Measurements from ENCODE around the gene PLEKHG1.
A peak's percentile ranks its signal among the peaks of the same experiment; 100 is the strongest.

PLEKHG1 gene

DNA sequence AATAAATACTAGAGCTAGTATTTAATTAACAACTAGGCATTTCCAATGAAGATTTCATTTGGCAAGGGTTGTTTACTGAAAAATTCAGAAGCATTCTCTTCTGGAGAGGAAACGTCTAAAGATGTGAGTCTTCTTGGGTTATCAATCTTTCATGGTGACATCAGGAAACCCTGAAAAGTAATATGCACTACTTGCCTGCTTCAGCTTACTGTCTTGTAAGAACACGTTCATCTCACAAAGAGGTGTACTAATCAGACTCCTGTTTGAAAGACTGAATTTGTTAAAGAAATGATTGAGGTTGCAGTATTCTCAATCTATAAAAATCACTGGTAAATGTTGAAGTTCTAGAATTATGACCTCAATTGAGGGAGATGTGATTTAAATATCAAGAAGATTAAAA lies 16.9 kb downstream of the PLEKHG1 start:
- Histone ChIP-seq H3K36me3 (ENCODE audit: insufficient read depth, low read length) (peaks cover 15% of the 10 kb centered on the region; the same call in 1 of the 2 replicates), H3K4me2 (ENCODE audit: low read length) (peak overlapping the region; percentile 89), H3K27ac (ENCODE audit: low read depth, low read length, poor library complexity, severe bottlenecking) (peak overlapping the region; percentile 99), H3K79me2 (ENCODE audit: insufficient read depth, low read length) (peaks cover 91% of the 10 kb centered on the region), H3K9me3 (ENCODE audit: low read length) (no peaks in the 10 kb centered on the region), H3K27me3 (ENCODE audit: insufficient read depth, low read length) (no peaks in the 10 kb centered on the region), H3K4me3 (ENCODE audit: low read depth, low read length, poor library complexity, severe bottlenecking) (peak overlapping the region; percentile 71), H3K4me1 (ENCODE audit: insufficient read depth, low read length, severe bottlenecking) (peaks cover 100% of the 10 kb centered on the region), H3F3A (ENCODE audit: insufficient read depth, low read length) (no peaks in the 10 kb centered on the region), H4K20me1 (ENCODE audit: insufficient read depth, low read length) (no peaks in the 10 kb centered on the region), H2AFZ (ENCODE audit: low read length) (no peak overlapping the region), H3K9me2 (ENCODE audit: low read depth, low read length) (no peaks in the 10 kb centered on the region), H3K9ac (ENCODE audit: low read length) (peak overlapping the region; percentile 91)
- TF ChIP-seq EZH2 (IDR thresholded peaks at IDR 0.05; ENCODE audit: borderline replicate concordance, low read length), result no peak
- TF ChIP-seq, protein P1, sequence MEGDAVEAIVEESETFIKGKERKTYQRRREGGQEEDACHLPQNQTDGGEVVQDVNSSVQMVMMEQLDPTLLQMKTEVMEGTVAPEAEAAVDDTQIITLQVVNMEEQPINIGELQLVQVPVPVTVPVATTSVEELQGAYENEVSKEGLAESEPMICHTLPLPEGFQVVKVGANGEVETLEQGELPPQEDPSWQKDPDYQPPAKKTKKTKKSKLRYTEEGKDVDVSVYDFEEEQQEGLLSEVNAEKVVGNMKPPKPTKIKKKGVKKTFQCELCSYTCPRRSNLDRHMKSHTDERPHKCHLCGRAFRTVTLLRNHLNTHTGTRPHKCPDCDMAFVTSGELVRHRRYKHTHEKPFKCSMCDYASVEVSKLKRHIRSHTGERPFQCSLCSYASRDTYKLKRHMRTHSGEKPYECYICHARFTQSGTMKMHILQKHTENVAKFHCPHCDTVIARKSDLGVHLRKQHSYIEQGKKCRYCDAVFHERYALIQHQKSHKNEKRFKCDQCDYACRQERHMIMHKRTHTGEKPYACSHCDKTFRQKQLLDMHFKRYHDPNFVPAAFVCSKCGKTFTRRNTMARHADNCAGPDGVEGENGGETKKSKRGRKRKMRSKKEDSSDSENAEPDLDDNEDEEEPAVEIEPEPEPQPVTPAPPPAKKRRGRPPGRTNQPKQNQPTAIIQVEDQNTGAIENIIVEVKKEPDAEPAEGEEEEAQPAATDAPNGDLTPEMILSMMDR (IDR thresholded peaks at IDR 0.05; ENCODE audit: low read length), result no peak

DNA sequence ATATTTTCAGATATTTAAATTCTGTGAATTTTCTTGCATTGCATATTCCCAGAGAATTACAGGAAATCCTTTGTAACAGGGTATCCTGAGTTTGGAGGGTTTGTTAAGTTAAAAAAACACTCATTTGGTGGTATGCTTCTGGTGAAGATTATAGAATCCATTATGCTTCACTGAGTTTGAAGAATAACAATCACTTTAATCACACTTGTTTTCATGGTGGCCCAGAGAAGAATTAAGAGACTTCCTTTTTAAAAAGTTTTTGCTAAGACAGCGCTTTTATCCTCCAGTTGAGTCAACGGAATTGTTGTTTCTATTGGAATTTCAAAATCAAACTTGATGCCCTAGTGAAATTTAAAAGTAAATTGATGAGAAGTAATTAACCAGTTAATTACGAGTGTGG lies 17.4 kb downstream of the PLEKHG1 start:
- H3K4me1 ChIP-seq (ENCODE audit: insufficient read depth, low read length, severe bottlenecking), result peaks cover 100% of the 10 kb centered on the region
- no peak for TF ChIP-seq EZH2 (IDR thresholded peaks at IDR 0.05; ENCODE audit: borderline replicate concordance, low read length)
- TF ChIP-seq, protein P1 (IDR thresholded peaks at IDR 0.05; ENCODE audit: low read length), result no peak
- H3K4me3 ChIP-seq (ENCODE audit: low read depth, low read length, poor library complexity, severe bottlenecking), result peak overlapping the region; percentile 71
- no peaks in the 10 kb centered on the region for H3F3A ChIP-seq (ENCODE audit: insufficient read depth, low read length)
- H3K36me3 ChIP-seq (ENCODE audit: insufficient read depth, low read length), result peaks cover 15% of the 10 kb centered on the region; the same call in 1 of the 2 replicates
- peak overlapping the region; percentile 89 for H3K4me2 ChIP-seq (ENCODE audit: low read length)
- peak overlapping the region; percentile 91 for H3K9ac ChIP-seq (ENCODE audit: low read length)
- peaks cover 89% of the 10 kb centered on the region for H3K79me2 ChIP-seq (ENCODE audit: insufficient read depth, low read length)
- H3K9me2 ChIP-seq (ENCODE audit: low read depth, low read length), result no peaks in the 10 kb centered on the region
- H3K27me3 ChIP-seq (ENCODE audit: insufficient read depth, low read length), result no peaks in the 10 kb centered on the region
- no peaks in the 10 kb centered on the region for H3K9me3 ChIP-seq (ENCODE audit: low read length)
- peak overlapping the region; percentile 99 for H3K27ac ChIP-seq (ENCODE audit: low read depth, low read length, poor library complexity, severe bottlenecking)
- H2AFZ ChIP-seq (ENCODE audit: low read length), result no peak overlapping the region
- H4K20me1 ChIP-seq (ENCODE audit: insufficient read depth, low read length), result no peaks in the 10 kb centered on the region

DNA sequence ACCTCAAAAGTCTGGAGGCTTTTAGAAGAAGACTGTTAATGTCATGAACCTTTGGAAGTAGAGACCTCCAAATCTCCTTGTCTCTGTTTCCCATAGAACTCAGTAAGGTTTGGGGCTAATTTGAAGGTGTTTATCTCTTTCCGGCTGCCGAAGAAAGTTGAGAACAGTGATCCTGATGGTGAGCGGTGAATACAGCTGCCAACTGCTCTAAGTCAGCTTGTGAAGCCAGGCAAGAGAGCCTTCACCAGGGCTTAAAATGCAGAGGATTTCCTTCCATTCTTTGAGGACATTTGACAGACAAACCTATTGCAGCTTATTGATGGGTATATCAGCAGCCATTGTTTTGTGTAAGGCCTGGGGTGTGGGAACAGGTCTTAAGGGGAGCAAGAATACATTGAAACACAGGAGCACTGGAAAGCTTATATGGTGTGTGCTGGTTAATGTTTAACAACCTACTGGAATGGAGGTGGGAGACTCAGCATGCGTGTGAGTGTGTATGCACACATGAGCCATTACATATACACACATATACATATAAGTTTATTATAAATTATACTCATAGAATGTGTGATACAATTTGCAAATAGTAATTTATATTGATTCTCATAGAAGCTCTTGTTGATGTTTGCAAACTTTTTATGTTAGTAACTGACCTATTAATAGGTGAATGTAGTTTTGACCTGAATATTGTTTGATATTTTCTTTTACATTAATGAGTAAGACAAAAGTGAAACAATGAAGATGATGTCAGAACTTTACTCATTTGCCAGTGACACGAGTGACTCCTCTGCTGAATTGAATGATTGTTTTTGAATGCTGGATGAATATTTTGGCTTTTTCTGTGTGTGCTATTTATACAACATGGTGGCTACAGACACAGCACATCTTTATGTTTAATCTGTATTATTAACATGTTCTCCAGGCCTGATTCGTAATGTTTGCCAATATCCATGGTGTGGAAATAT lies 18.1 kb downstream of the PLEKHG1 start:
- Histone ChIP-seq H3K36me3 (ENCODE audit: insufficient read depth, low read length) (peaks cover 15% of the 10 kb centered on the region; the same call in 1 of the 2 replicates), H3K27me3 (ENCODE audit: insufficient read depth, low read length) (no peaks in the 10 kb centered on the region), H3K79me2 (ENCODE audit: insufficient read depth, low read length) (peaks cover 82% of the 10 kb centered on the region), H3K4me2 (ENCODE audit: low read length) (peak overlapping the region; percentile 89), H4K20me1 (ENCODE audit: insufficient read depth, low read length) (no peaks in the 10 kb centered on the region), H3K4me3 (ENCODE audit: low read depth, low read length, poor library complexity, severe bottlenecking) (peak overlapping the region; percentile 71), H3F3A (ENCODE audit: insufficient read depth, low read length) (no peaks in the 10 kb centered on the region), H3K4me1 (ENCODE audit: insufficient read depth, low read length, severe bottlenecking) (peaks cover 100% of the 10 kb centered on the region), H3K9ac (ENCODE audit: low read length) (peak overlapping the region; percentile 91), H3K9me3 (ENCODE audit: low read length) (no peaks in the 10 kb centered on the region), H3K27ac (ENCODE audit: low read depth, low read length, poor library complexity, severe bottlenecking) (peak overlapping the region; percentile 99), H2AFZ (ENCODE audit: low read length) (no peak overlapping the region), H3K9me2 (ENCODE audit: low read depth, low read length) (no peaks in the 10 kb centered on the region)
- TF ChIP-seq EZH2 (IDR thresholded peaks at IDR 0.05; ENCODE audit: borderline replicate concordance, low read length), result no peak
